DND-41 (cell line): Measurements from ENCODE around the gene MACF1.

ENCODE experiments used
- ATAC-seq: fragments of 200-7000 bp; cut with Tn5 transposase; 3 replicates; pipeline ENCODE4 v1.9.1; 2021; ENCODE audit warnings: low read depth; ENCODE audit not compliant: insufficient read depth
- DNase-seq: peaks from one replicate; pipeline ENCODE4 v3.0.0-alpha.2; 2020
- H2AFZ ChIP-seq: 2 replicates; pipeline ENCODE4 v1.6.0; 2012; ENCODE audit warnings: low read depth, low read length
- H3K27ac ChIP-seq: 2 replicates; pipeline ENCODE4 v1.5.1; 2012; ENCODE audit warnings: low read length, inconsistent platforms
- H3K27me3 ChIP-seq: fragments of 200-600 bp; sonication (generic); 2 replicates; pipeline ENCODE4 v1.6.0; 2012; ENCODE audit warnings: low read length, mild to moderate bottlenecking, inconsistent platforms; ENCODE audit not compliant: insufficient read depth, poor library complexity
- H3K36me3 ChIP-seq: 2 replicates; pipeline ENCODE4 v1.5.1; 2012; ENCODE audit warnings: low read length, inconsistent platforms; ENCODE audit not compliant: insufficient read depth
- H3K4me1 ChIP-seq: 2 replicates; pipeline ENCODE4 v1.5.1; 2012; ENCODE audit warnings: mild to moderate bottlenecking, low read length; ENCODE audit not compliant: insufficient read depth
- H3K4me2 ChIP-seq: 2 replicates; pipeline ENCODE4 v1.6.0; 2012; ENCODE audit warnings: mild to moderate bottlenecking, moderate library complexity, low read length, inconsistent platforms; ENCODE audit not compliant: insufficient read depth
- H3K4me3 ChIP-seq, 2 experiments: fragments of 200-600 bp in 1 of 2; shearing (Covaris generic) in 1 of 2; 2 replicates each; pipeline ENCODE4 v1.5.1; 2012 to 2016; ENCODE audit warnings: inconsistent platforms in 2 of 2, low read length in 2 of 2, mild to moderate bottlenecking in 2 of 2, low read depth in 1 of 2, moderate library complexity in 1 of 2
- H3K79me2 ChIP-seq: 2 replicates; pipeline ENCODE4 v1.6.0; 2012; ENCODE audit warnings: low read length, inconsistent platforms; ENCODE audit not compliant: insufficient read depth
- H3K9ac ChIP-seq: 2 replicates; pipeline ENCODE4 v1.6.0; 2012; ENCODE audit warnings: low read depth, mild to moderate bottlenecking, inconsistent platforms, low read length, moderate library complexity
- H3K9me3 ChIP-seq: 2 replicates; pipeline ENCODE4 v1.5.1; 2012; ENCODE audit warnings: low read length, moderate library complexity, mild to moderate bottlenecking, inconsistent platforms; ENCODE audit not compliant: insufficient read depth, severe bottlenecking
- H4K20me1 ChIP-seq: 2 replicates; pipeline ENCODE4 v1.6.0; 2012; ENCODE audit warnings: low read length; ENCODE audit not compliant: insufficient read depth
- CTCF ChIP-seq: IDR thresholded peaks from 2 replicates; pipeline ENCODE4 v1.5.1; 2012; ENCODE audit warnings: borderline replicate concordance, low read length, moderate library complexity, mild to moderate bottlenecking; ENCODE audit not compliant: poor library complexity, severe bottlenecking; ENCODE audit errors: extremely low read depth
- EZH2 ChIP-seq: IDR thresholded peaks from 3 replicates; pipeline ENCODE4 v1.6.1; 2012; ENCODE audit warnings: borderline replicate concordance, low read depth, mild to moderate bottlenecking, moderate library complexity, low read length, inconsistent platforms; ENCODE audit not compliant: severe bottlenecking

The MACF1 gene

GRCh38 chr1:39381839-39382238 lies 177.3 kb downstream of the MACF1 start:
- H3K27ac ChIP-seq, result no peak overlapping the region
- H2AFZ ChIP-seq, result no peak overlapping the region
- H4K20me1 ChIP-seq, result no peaks in the 10 kb centered on the region
- H3K79me2 ChIP-seq, result no peaks in the 10 kb centered on the region
- H3K4me2 ChIP-seq, result no peak overlapping the region
- TF ChIP-seq CTCF (no peak), EZH2 (no peak)
- DNase-seq (no peak), ATAC-seq (no peak)
- no peaks in the 10 kb centered on the region for H3K27me3 ChIP-seq
- no peak overlapping the region for H3K9ac ChIP-seq
- no peaks in the 10 kb centered on the region for H3K4me1 ChIP-seq
- H3K4me3 ChIP-seq, result no peak overlapping the region
- peaks cover 68% of the 10 kb centered on the region for H3K36me3 ChIP-seq
- H3K9me3 ChIP-seq, result no peaks in the 10 kb centered on the region

- H2AFZ ChIP-seq, result no peak overlapping the region
- H3K4me1 ChIP-seq, result no peaks in the 10 kb centered on the region
- DNase-seq (no peak), ATAC-seq (no peak)
- H4K20me1 ChIP-seq, result no peaks in the 10 kb centered on the region
- no peak overlapping the region for H3K4me2 ChIP-seq
- no peaks in the 10 kb centered on the region for H3K79me2 ChIP-seq
- no peak overlapping the region for H3K27ac ChIP-seq
- H3K27me3 ChIP-seq, result no peaks in the 10 kb centered on the region
- H3K9ac ChIP-seq, result no peak overlapping the region
- H3K4me3 ChIP-seq, result no peak overlapping the region
- H3K36me3 ChIP-seq, result peaks cover 72% of the 10 kb centered on the region
- TF ChIP-seq CTCF (no peak), EZH2 (no peak)
- no peaks in the 10 kb centered on the region for H3K9me3 ChIP-seq
Measured at GRCh38 chr1:39384305-39384704, 179.8 kb downstream of the MACF1 start.

- Histone ChIP-seq H3K9ac (no peak overlapping the region), H3K27me3 (no peaks in the 10 kb centered on the region), H3K79me2 (no peaks in the 10 kb centered on the region), H3K4me3 (no peak overlapping the region), H2AFZ (no peak overlapping the region), H3K27ac (no peak overlapping the region), H3K4me1 (no peaks in the 10 kb centered on the region), H4K20me1 (no peaks in the 10 kb centered on the region), H3K9me3 (no peaks in the 10 kb centered on the region), H3K36me3 (peaks cover 69% of the 10 kb centered on the region), H3K4me2 (no peak overlapping the region)
- no peak for ATAC-seq
- DNase-seq, result no peak
- no peak for TF ChIP-seq EZH2
- no peak for TF ChIP-seq CTCF
Measured at GRCh38 chr1:39385067-39385988, 180.8 kb downstream of the MACF1 start.
